Tibial nerve (tissue), 4 donors: ENCODE results near the gene ASTN2. TPM values are rescaled to one million over a fixed set of nuclear protein-coding genes. Genes with fewer than 3 reads are reported as not detected.
"Not testable (repeated sequence)": the region's sequence is repeated elsewhere in the genome, so short reads cannot be mapped to it uniquely, and the experiment has no call there.

Source experiments
- DNase-seq, 2 donors: peaks; one replicate each; pipeline ENCODE4 v3.0.0-alpha.2; 2019; ENCODE audit warnings: low spot score in 2 of 2
- H3K27ac ChIP-seq, 4 donors: fragments of 200-600 bp; sonication (generic) in 3 of 4; one replicate each; pipeline ENCODE4 v1.5.1; 2017 to 2019; ENCODE audit warnings: mild to moderate bottlenecking in 1 of 4
- H3K27me3 ChIP-seq, 2 donors: fragments of 200-600 bp; sonication (generic) in 1 of 2; one replicate each; pipeline versions ENCODE4 v1.5.1 to v1.6.0; 2017 to 2019
- H3K36me3 ChIP-seq, 3 donors: fragments of 200-600 bp; sonication (generic); one replicate each; pipeline ENCODE4 v1.5.1; 2018 to 2019
- H3K4me1 ChIP-seq, 4 donors: fragments of 200-600 bp; sonication (generic) in 3 of 4; one replicate each; pipeline ENCODE4 v1.5.1; 2017 to 2019
- H3K4me3 ChIP-seq, 4 donors: fragments of 200-600 bp; sonication (generic) in 3 of 4; one replicate each; pipeline ENCODE4 v1.5.1; 2017 to 2019; ENCODE audit warnings: mild to moderate bottlenecking in 1 of 4, moderate library complexity in 1 of 4
- H3K9me3 ChIP-seq, 4 donors: fragments of 200-600 bp; sonication (generic) in 3 of 4; one replicate each; pipeline ENCODE4 v1.5.1; 2017 to 2019
- CTCF ChIP-seq, 5 experiments: fragments of 200-600 bp in 3 of 5; fragments of 450-650 bp in 2 of 5; sonication (generic) in 3 of 5; IDR thresholded peaks; one replicate each; pipeline ENCODE4 v1.5.1; 2016 to 2019; ENCODE audit warnings: antibody characterized with exemption in 5 of 5, mild to moderate bottlenecking in 3 of 5, moderate library complexity in 2 of 5
- EP300 ChIP-seq, 2 donors: sonication (generic); formaldehyde crosslinking; IDR thresholded peaks; one replicate each; pipeline ENCODE4 v1.6.1; 2017; ENCODE audit warnings: antibody characterized with exemption in 2 of 2, mild to moderate bottlenecking in 1 of 2
- POLR2A ChIP-seq, 2 donors: fragments of 450-650 bp; IDR thresholded peaks; one replicate each; pipeline ENCODE4 v1.6.1; 2017; ENCODE audit warnings: antibody characterized with exemption in 2 of 2, mild to moderate bottlenecking in 2 of 2, moderate library complexity in 2 of 2
- WGBS, 2 donors: methylation state at CpG; one replicate each; pipeline ENCODE4 v1.1.5; 2018; 5-methylcytosine and 5-hydroxymethylcytosine counted together
- total RNA-seq, 4 donors: library from RNA; depleted of rRNA; stranded (reverse); fragments of >200 nt; gene quantifications; one replicate each; pipeline ENCODE4 v1.1.0, GENCODE V29; 2016

ASTN2 gene
- total RNA-seq, 4 donors from 2014 or later, result 9.0 to 14.9 (median 12.3) TPM

GRCh38 chr9:116891424-116891823 lies 523.4 kb downstream of the ASTN2 start:
- Histone ChIP-seq H3K4me1 (no peaks in the 10 kb centered on the region), H3K9me3 (no peaks in the 10 kb centered on the region), H3K36me3 (no peaks in the 10 kb centered on the region), H3K4me3 (no peak overlapping the region), H3K27ac (no peak overlapping the region), H3K27me3 (no peaks in the 10 kb centered on the region)
- TF ChIP-seq CTCF (IDR thresholded peaks at IDR 0.05), result no peak
- no peak for TF ChIP-seq EP300 (IDR thresholded peaks at IDR 0.05)
- TF ChIP-seq POLR2A (IDR thresholded peaks at IDR 0.05), result no peak
- DNase-seq, result no peak
- 42 to 50% methylated on average over 3 of the region's 3 CpGs for WGBS, 2 donors

- WGBS, 2 donors, result 90% methylated on average over 4 of the region's 4 CpGs
These were observed 526.4 kb downstream of the ASTN2 start for GRCh38 chr9:116888476-116888875.

GRCh38 chr9:116888066-116888465 lies 526.8 kb downstream of the ASTN2 start:
- Histone ChIP-seq H3K4me1 (no peaks in the 10 kb centered on the region), H3K4me3 (no peak overlapping the region), H3K27ac (no peak overlapping the region), H3K27me3 (no peaks in the 10 kb centered on the region), H3K36me3 (no peaks in the 10 kb centered on the region), H3K9me3 (no peaks in the 10 kb centered on the region)
- TF ChIP-seq EP300 (IDR thresholded peaks at IDR 0.05) (no peak), CTCF (IDR thresholded peaks at IDR 0.05) (no peak), POLR2A (IDR thresholded peaks at IDR 0.05) (no peak)
- 55 to 57% methylated on average over 1 of the region's 1 CpG for WGBS, 2 donors
- DNase-seq, result no peak

More at GRCh38 chr9:116888476-116888875, 526.4 kb downstream of the ASTN2 start:
- H3K27ac ChIP-seq, H3K36me3 ChIP-seq, H3K9me3 ChIP-seq, H3K4me3 ChIP-seq, DNase-seq, H3K4me1 ChIP-seq, H3K27me3 ChIP-seq: not testable (repeated sequence)

GRCh38 chr9:116883676-116884075 lies 531.2 kb downstream of the ASTN2 start:
- Histone ChIP-seq H3K9me3 (peaks cover 0 to 2% (median 0%) of the 10 kb centered on the region in 4 donors), H3K4me3 (no peak overlapping the region), H3K27ac (no peak overlapping the region), H3K27me3 (no peaks in the 10 kb centered on the region), H3K36me3 (no peaks in the 10 kb centered on the region), H3K4me1 (no peaks in the 10 kb centered on the region)
- WGBS, 2 donors, result 91 to 96% methylated on average over 1 of the region's 1 CpG
- TF ChIP-seq POLR2A (IDR thresholded peaks at IDR 0.05), result no peak
- TF ChIP-seq CTCF (IDR thresholded peaks at IDR 0.05), result no peak
- no peak for TF ChIP-seq EP300 (IDR thresholded peaks at IDR 0.05)
- no peak for DNase-seq

GRCh38 chr9:116877072-116877471 lies 537.8 kb downstream of the ASTN2 start:
- Histone ChIP-seq H3K27ac (no peak overlapping the region), H3K4me1 (no peaks in the 10 kb centered on the region), H3K36me3 (no peaks in the 10 kb centered on the region), H3K9me3 (peaks cover 0 to 33% (median 7%) of the 10 kb centered on the region in 4 donors), H3K27me3 (no peaks in the 10 kb centered on the region), H3K4me3 (no peak overlapping the region)
- TF ChIP-seq CTCF (IDR thresholded peaks at IDR 0.05), result no peak
- no peak for TF ChIP-seq POLR2A (IDR thresholded peaks at IDR 0.05)
- no peak for TF ChIP-seq EP300 (IDR thresholded peaks at IDR 0.05)
- no peak for DNase-seq
- WGBS, 2 donors, result 85 to 96% methylated on average over 3 of the region's 3 CpGs

GRCh38 chr9:116875576-116875975 lies 539.3 kb downstream of the ASTN2 start:
- H3K4me1 ChIP-seq, result no peaks in the 10 kb centered on the region
- H3K27me3 ChIP-seq, result no peaks in the 10 kb centered on the region
- H3K27ac ChIP-seq, result no peak overlapping the region
- no peak for TF ChIP-seq POLR2A (IDR thresholded peaks at IDR 0.05)
- TF ChIP-seq CTCF (IDR thresholded peaks at IDR 0.05), result no peak
- TF ChIP-seq EP300 (IDR thresholded peaks at IDR 0.05), result no peak
- no peak for DNase-seq
- 54 to 67% methylated on average over 1 of the region's 1 CpG for WGBS, 2 donors
- H3K4me3 ChIP-seq, result no peak overlapping the region
- H3K36me3 ChIP-seq, result no peaks in the 10 kb centered on the region
- peaks cover 0 to 33% (median 7%) of the 10 kb centered on the region in 4 donors for H3K9me3 ChIP-seq
